MM.1S (cell line): Measurements from ENCODE around the gene PLGRKT.
A peak's percentile ranks its signal among the peaks of the same experiment; 100 is the strongest.

Experiments
- DNase-seq: peaks from one replicate; pipeline ENCODE4 v3.0.0-alpha.2; 2015
- H2AFZ ChIP-seq: fragments of 300-600 bp; sonication (generic); 2 replicates; pipeline ENCODE4 v1.6.0; 2016; ENCODE audit warnings: antibody characterized with exemption, low read length
- H3F3A ChIP-seq: fragments of 300-600 bp; sonication (generic); 2 replicates; pipeline ENCODE4 v1.6.1; 2016; ENCODE audit warnings: mild to moderate bottlenecking, antibody characterized with exemption, low read length, moderate library complexity, mixed read lengths; ENCODE audit not compliant: insufficient read depth
- H3K27ac ChIP-seq: fragments of 300-600 bp; sonication (generic); 2 replicates; pipeline ENCODE4 v1.5.1; 2016; ENCODE audit warnings: mild to moderate bottlenecking, low read length
- H3K27me3 ChIP-seq: fragments of 300-600 bp; sonication (generic); replicated peaks from 2 replicates; pipeline ENCODE4 v1.6.0; 2016; ENCODE audit warnings: low read length; ENCODE audit not compliant: insufficient read depth
- H3K36me3 ChIP-seq: fragments of 300-600 bp; sonication (generic); replicated peaks from 2 replicates; pipeline ENCODE4 v1.6.1; 2016; ENCODE audit warnings: mild to moderate bottlenecking, low read length, mixed read lengths; ENCODE audit not compliant: insufficient read depth
- H3K4me1 ChIP-seq: fragments of 300-600 bp; sonication (generic); 2 replicates; pipeline ENCODE4 v1.6.1; 2016; ENCODE audit warnings: low read length, mixed read lengths
- H3K4me2 ChIP-seq: fragments of 300-600 bp; sonication (generic); 2 replicates; pipeline ENCODE4 v1.6.0; 2016; ENCODE audit warnings: low read depth, low read length
- H3K4me3 ChIP-seq: fragments of 300-600 bp; sonication (generic); 2 replicates; pipeline ENCODE4 v1.5.1; 2016; ENCODE audit warnings: low read length, mixed read lengths
- H3K79me2 ChIP-seq: fragments of 300-600 bp; sonication (generic); 2 replicates; pipeline ENCODE4 v1.6.1; 2016; ENCODE audit warnings: mixed run types, low read length, mixed read lengths
- H3K9ac ChIP-seq: fragments of 300-600 bp; sonication (generic); 2 replicates; pipeline ENCODE4 v1.6.1; 2016; ENCODE audit warnings: low read length, mixed read lengths
- H3K9me2 ChIP-seq: fragments of 300-600 bp; sonication (generic); replicated peaks from 2 replicates; pipeline ENCODE4 v1.6.1; 2016; ENCODE audit warnings: mild to moderate bottlenecking, low read length, mixed read lengths; ENCODE audit not compliant: insufficient read depth
- H3K9me3 ChIP-seq: fragments of 300-600 bp; sonication (generic); replicated peaks from 2 replicates; pipeline ENCODE4 v1.6.1; 2016; ENCODE audit warnings: mild to moderate bottlenecking, low read length, mixed read lengths; ENCODE audit not compliant: insufficient read depth
- H4K20me1 ChIP-seq: fragments of 300-600 bp; sonication (generic); 2 replicates; pipeline ENCODE4 v1.6.1; 2016; ENCODE audit warnings: mild to moderate bottlenecking, low read length, moderate library complexity, mixed read lengths; ENCODE audit not compliant: insufficient read depth
- EZH2 ChIP-seq: fragments of 300-600 bp; sonication (generic); optimal IDR thresholded peaks from 2 replicates; pipeline ENCODE3; 2017; ENCODE audit warnings: low read depth, mild to moderate bottlenecking, antibody characterized with exemption, low read length, mixed read lengths
- EZH2phosphoT487 ChIP-seq: fragments of 300-600 bp; sonication (generic); IDR thresholded peaks from 2 replicates; pipeline ENCODE4 v1.6.1; 2018; ENCODE audit warnings: antibody characterized with exemption, low read length
- TF ChIP-seq, protein P1 (sequence below): fragments of 300-600 bp; sonication (generic); IDR thresholded peaks from 2 replicates; pipeline ENCODE4 v1.5.1; 2016; ENCODE audit warnings: antibody characterized with exemption, low read length, mixed read lengths

Gene PLGRKT

DNA sequence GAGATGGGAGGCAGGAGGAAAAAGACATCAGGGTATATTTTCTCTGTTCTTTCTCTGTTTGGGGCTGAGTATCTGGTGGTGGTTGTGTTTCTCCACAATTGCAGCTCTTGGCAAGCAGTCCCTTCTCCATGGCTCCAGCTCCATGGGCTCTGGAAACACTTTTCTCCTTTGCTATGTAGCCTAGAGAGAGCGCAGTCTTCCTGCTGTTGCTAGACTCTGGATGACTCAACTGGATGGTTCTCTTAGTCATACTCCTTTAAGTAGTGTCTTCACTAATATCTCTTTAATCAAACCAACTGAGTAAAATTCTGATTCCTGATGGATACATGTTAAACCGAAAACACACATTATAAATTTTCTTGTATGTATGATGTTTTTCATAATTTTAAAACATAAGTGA is 3.3 kb upstream of the PLGRKT start:
- no peak for TF ChIP-seq EZH2
- TF ChIP-seq, protein P1, sequence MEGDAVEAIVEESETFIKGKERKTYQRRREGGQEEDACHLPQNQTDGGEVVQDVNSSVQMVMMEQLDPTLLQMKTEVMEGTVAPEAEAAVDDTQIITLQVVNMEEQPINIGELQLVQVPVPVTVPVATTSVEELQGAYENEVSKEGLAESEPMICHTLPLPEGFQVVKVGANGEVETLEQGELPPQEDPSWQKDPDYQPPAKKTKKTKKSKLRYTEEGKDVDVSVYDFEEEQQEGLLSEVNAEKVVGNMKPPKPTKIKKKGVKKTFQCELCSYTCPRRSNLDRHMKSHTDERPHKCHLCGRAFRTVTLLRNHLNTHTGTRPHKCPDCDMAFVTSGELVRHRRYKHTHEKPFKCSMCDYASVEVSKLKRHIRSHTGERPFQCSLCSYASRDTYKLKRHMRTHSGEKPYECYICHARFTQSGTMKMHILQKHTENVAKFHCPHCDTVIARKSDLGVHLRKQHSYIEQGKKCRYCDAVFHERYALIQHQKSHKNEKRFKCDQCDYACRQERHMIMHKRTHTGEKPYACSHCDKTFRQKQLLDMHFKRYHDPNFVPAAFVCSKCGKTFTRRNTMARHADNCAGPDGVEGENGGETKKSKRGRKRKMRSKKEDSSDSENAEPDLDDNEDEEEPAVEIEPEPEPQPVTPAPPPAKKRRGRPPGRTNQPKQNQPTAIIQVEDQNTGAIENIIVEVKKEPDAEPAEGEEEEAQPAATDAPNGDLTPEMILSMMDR: no peak
- no peaks in the 10 kb centered on the region for H3K27me3 ChIP-seq
- peaks cover 25% of the 10 kb centered on the region for H3F3A ChIP-seq
- no peaks in the 10 kb centered on the region for H3K9me3 ChIP-seq
- no peak overlapping the region for H3K4me3 ChIP-seq
- H4K20me1 ChIP-seq: no peaks in the 10 kb centered on the region
- no peak for DNase-seq
- H3K27ac ChIP-seq: no peak overlapping the region
- H3K4me2 ChIP-seq: no peak overlapping the region
- peaks cover 11% of the 10 kb centered on the region; the same call in 1 of the 2 replicates for H3K4me1 ChIP-seq
- no peak overlapping the region for H3K9ac ChIP-seq
- H3K36me3 ChIP-seq: no peaks in the 10 kb centered on the region
- peaks cover 4% of the 10 kb centered on the region; the same call in 1 of the 2 replicates for H3K79me2 ChIP-seq
- no peak overlapping the region for H2AFZ ChIP-seq
- no peaks in the 10 kb centered on the region for H3K9me2 ChIP-seq

DNA sequence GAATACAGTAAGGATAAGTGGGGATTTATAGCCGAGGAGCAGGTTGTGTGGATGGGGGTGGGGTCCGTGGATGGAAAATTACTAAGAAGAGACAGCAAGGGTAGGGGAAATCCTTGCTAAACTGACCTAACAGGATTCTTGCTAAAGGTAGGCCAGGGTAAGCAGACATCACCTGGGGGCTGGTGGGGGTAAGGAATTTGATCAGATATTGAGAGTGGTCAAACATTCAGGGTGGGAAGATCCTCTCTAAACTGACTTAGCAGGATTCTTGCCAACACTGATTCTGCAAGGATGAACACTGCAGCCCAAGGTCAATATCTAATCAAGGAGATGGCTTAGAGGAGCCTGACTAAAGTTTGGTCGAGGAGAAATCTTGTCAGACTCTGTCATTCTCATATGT is 2.7 kb upstream of the PLGRKT start:
- Histone ChIP-seq H3K36me3 (no peaks in the 10 kb centered on the region), H3K27me3 (no peaks in the 10 kb centered on the region), H3K4me3 (no peak overlapping the region), H2AFZ (no peak overlapping the region), H4K20me1 (no peaks in the 10 kb centered on the region), H3K9me2 (no peaks in the 10 kb centered on the region), H3K9ac (no peak overlapping the region), H3K9me3 (no peaks in the 10 kb centered on the region), H3K27ac (no peak overlapping the region), H3K4me2 (no peak overlapping the region), H3K4me1 (peaks cover 7% of the 10 kb centered on the region; the same call in 1 of the 2 replicates), H3K79me2 (peaks cover 4% of the 10 kb centered on the region; the same call in 1 of the 2 replicates), H3F3A (peaks cover 25% of the 10 kb centered on the region)
- no peak for DNase-seq
- TF ChIP-seq EZH2: no peak

DNA sequence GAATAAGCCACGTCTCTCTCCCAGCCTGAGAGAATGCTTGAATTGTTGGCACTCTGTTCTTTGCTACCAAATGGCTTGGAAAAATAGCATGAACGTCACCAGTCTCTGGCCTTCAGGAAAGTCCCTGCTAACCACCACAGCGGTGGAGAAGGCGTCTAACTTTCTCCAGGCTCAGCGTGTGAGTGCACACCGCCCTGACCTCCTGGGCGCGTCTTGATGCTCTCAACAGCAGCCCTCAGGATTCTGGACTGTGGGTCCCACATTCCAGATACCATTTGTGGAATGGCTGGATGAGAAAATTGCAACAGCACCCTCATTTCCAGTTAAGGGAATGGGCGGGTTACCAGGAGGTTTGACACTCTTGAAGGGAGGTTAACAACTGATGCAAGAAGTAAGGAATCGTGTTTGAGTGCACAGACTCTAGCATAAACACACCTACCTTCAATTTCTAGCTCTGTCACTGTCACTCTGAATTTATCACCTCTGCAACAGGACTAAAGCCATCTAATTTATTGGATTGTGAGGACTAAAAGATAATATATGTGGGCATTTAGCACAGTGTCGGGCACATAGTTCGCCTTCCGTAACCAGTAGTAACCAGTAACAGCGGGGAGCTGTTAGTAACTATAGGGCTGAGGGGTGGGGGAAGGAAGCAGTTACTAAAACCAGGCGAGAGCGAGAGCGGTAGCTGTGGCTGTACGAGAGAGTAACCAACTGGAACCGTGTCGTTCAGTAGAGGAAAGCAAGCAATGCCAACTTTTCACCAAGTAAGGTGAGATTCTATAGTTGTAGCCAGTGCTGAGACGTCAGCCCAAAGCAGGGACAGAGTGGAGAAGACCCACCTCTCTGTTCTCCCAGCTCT is 807 bp upstream of the PLGRKT start:
- H3K4me2 ChIP-seq: peak overlapping the region; percentile 80
- H3K9me3 ChIP-seq: no peaks in the 10 kb centered on the region
- peak; percentile 78 for DNase-seq
- peaks cover 25% of the 10 kb centered on the region for H3F3A ChIP-seq
- H4K20me1 ChIP-seq: no peaks in the 10 kb centered on the region
- H3K9me2 ChIP-seq: no peaks in the 10 kb centered on the region
- H2AFZ ChIP-seq: peak overlapping the region; percentile 73
- H3K9ac ChIP-seq: peak overlapping the region; percentile 84
- peak overlapping the region; percentile 62 for H3K4me3 ChIP-seq
- H3K36me3 ChIP-seq: no peaks in the 10 kb centered on the region
- peaks cover 4% of the 10 kb centered on the region; the same call in 1 of the 2 replicates for H3K79me2 ChIP-seq
- TF ChIP-seq EZH2 (no peak), EZH2phosphoT487 (no peak)
- TF ChIP-seq, protein P1: no peak
- peak overlapping the region; percentile 93 for H3K27ac ChIP-seq
- peaks cover 7% of the 10 kb centered on the region; the same call in 1 of the 2 replicates for H3K4me1 ChIP-seq
- no peaks in the 10 kb centered on the region for H3K27me3 ChIP-seq

DNA sequence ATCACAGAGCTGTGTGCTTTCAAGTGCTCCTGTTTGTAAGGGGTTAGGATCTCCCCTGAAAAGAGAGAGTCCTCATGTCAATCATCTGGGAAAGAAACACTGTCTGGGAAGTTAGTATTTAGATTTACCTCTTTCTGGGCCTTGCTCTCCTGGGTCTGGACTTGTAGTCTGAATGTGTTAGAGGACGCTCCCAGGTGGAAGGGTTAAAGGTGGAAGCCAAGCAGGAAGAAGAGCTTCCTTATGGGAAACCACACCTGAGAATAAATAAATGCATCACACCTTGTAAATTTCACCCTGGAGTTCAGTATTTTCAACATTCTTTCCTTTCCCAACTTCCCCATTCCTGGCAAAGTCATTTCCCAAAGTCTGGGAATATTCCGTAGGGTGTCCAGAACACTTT is 1.3 kb downstream of the PLGRKT start:
- no peaks in the 10 kb centered on the region for H3K27me3 ChIP-seq
- TF ChIP-seq EZH2 (no peak), EZH2phosphoT487 (no peak)
- TF ChIP-seq, protein P1: no peak
- H3K9ac ChIP-seq: no peak overlapping the region
- no peaks in the 10 kb centered on the region for H4K20me1 ChIP-seq
- H2AFZ ChIP-seq: no peak overlapping the region
- no peaks in the 10 kb centered on the region for H3K9me2 ChIP-seq
- DNase-seq: no peak
- H3F3A ChIP-seq: peaks cover 22% of the 10 kb centered on the region
- H3K4me3 ChIP-seq: peak overlapping the region; percentile 62; the same call in 1 of the 2 replicates
- H3K27ac ChIP-seq: no peak overlapping the region
- peaks cover 7% of the 10 kb centered on the region; the same call in 1 of the 2 replicates for H3K4me1 ChIP-seq
- peak overlapping the region; percentile 80; the same call in 1 of the 2 replicates for H3K4me2 ChIP-seq
- no peaks in the 10 kb centered on the region for H3K9me3 ChIP-seq
- peaks cover 4% of the 10 kb centered on the region; the same call in 1 of the 2 replicates for H3K79me2 ChIP-seq
- no peaks in the 10 kb centered on the region for H3K36me3 ChIP-seq
